ENCODE measurements around the gene TNS3. TPM values are rescaled to one million over a fixed set of nuclear protein-coding genes. Genes with fewer than 3 reads are reported as not detected.

Gene TNS3
- total RNA-seq, 1 donor from 2014 or later = 44.8 TPM

- ATAC-seq (no peak), DNase-seq (ENCODE audit: missing footprints) (no peak)
- intact Hi-C loops (cut with DNase I) = loop anchor here (5.0 to 10.0 kb wide), 2 partner anchors 131 to 242 kb away; no protein-coding TSS in a partner anchor
Measured at GRCh38 chr7:47572939-47573757, 8.8 kb downstream of the TNS3 start.

- intact Hi-C loops (cut with DNase I) = loop anchor here (5.0 to 10.0 kb wide), 2 partner anchors 130 to 243 kb away; no protein-coding TSS in a partner anchor
- ATAC-seq (peak; percentile 2), DNase-seq (ENCODE audit: missing footprints) (no peak)
Measured at GRCh38 chr7:47572094-47572445, 9.8 kb downstream of the TNS3 start.

GRCh38 chr7:47571331-47572093 is 10.4 kb downstream of the TNS3 start:
- intact Hi-C loops (cut with DNase I) = loop anchor here (5.0 to 10.0 kb wide), 2 partner anchors 129 to 243 kb away; no protein-coding TSS in a partner anchor
- ATAC-seq = peak; percentile 73
- peak; percentile 92 for DNase-seq (ENCODE audit: missing footprints)

- intact Hi-C loops (cut with DNase I) = loop anchor here (5.0 to 10.0 kb wide), 2 partner anchors 128 to 244 kb away; no protein-coding TSS in a partner anchor
- ATAC-seq = peak; percentile 80
- DNase-seq (ENCODE audit: missing footprints) = no peak
Measured at GRCh38 chr7:47570649-47571050, 11.3 kb downstream of the TNS3 start.

- ATAC-seq (no peak), DNase-seq (ENCODE audit: missing footprints) (no peak)
- intact Hi-C loops (cut with DNase I) = no loop called here
Measured at GRCh38 chr7:47568547-47568946, 13.4 kb downstream of the TNS3 start.

GRCh38 chr7:47568056-47568455 is 13.9 kb downstream of the TNS3 start:
- intact Hi-C loops (cut with DNase I) = no loop called here
- ATAC-seq (no peak), DNase-seq (ENCODE audit: missing footprints) (no peak)

- DNase-seq (ENCODE audit: missing footprints) = no peak
- no peak for ATAC-seq
- intact Hi-C loops (cut with DNase I) = no loop called here
Measured at GRCh38 chr7:47565640-47566250, 16.2 kb downstream of the TNS3 start.

GRCh38 chr7:47563521-47563920 is 18.4 kb downstream of the TNS3 start:
- ATAC-seq (no peak), DNase-seq (ENCODE audit: missing footprints) (no peak)
- intact Hi-C loops (cut with DNase I) = no loop called here

GRCh38 chr7:47561715-47562446 is 20.0 kb downstream of the TNS3 start:
- ATAC-seq = no peak
- intact Hi-C loops (cut with DNase I) = no loop called here

GRCh38 chr7:47559306-47560220 is 22.3 kb downstream of the TNS3 start:
- ATAC-seq (no peak), DNase-seq (ENCODE audit: missing footprints) (no peak)
- intact Hi-C loops (cut with DNase I) = no loop called here

More at GRCh38 chr7:47561715-47562446, 20.0 kb downstream of the TNS3 start:
- no peak for DNase-seq (ENCODE audit: missing footprints)

GRCh38 chr7:47557694-47558670 is 23.9 kb downstream of the TNS3 start:
- ATAC-seq (peak; percentile 67), DNase-seq (ENCODE audit: missing footprints) (no peak)
- intact Hi-C loops (cut with DNase I) = no loop called here

GRCh38 chr7:47557317-47557693 is 24.6 kb downstream of the TNS3 start:
- DNase-seq (ENCODE audit: missing footprints) = no peak
- intact Hi-C loops (cut with DNase I) = no loop called here
- ATAC-seq = no peak

GRCh38 chr7:47556511-47557180 is 25.3 kb downstream of the TNS3 start:
- intact Hi-C loops (cut with DNase I) = no loop called here
- no peak for DNase-seq (ENCODE audit: missing footprints)
- peak; percentile 17 for ATAC-seq

GRCh38 chr7:47553309-47553708 is 28.6 kb downstream of the TNS3 start:
- DNase-seq (ENCODE audit: missing footprints) = no peak
- intact Hi-C loops (cut with DNase I) = no loop called here
- ATAC-seq = no peak

- peak; percentile 67 for ATAC-seq
- intact Hi-C loops (cut with DNase I) = no loop called here
- DNase-seq (ENCODE audit: missing footprints) = no peak
Measured at GRCh38 chr7:47552621-47553020, 29.3 kb downstream of the TNS3 start.
